ENCODE results near the gene RAG1. TPM values are rescaled to one million over a fixed set of nuclear protein-coding genes. Genes with fewer than 3 reads are reported as not detected.

Gene RAG1
- total and polyA plus RNA-seq, 2 of the 8 experiments (the other 6 are each of a cell fraction or from before 2014, with no cell fraction given), result 0.14 to 0.58 TPM

- TF ChIP-seq CTCF (IDR thresholded peaks at IDR 0.05; ENCODE audit: control extremely low read depth in 1 of 3, insufficient read depth in 1 of 3, low read depth in 1 of 3, low read length in 3 of 3), result no peak
- TF ChIP-seq ATF3 (IDR thresholded peaks at IDR 0.05; ENCODE audit: insufficient read depth, low read depth, low read length), result no peak
Observed at GRCh38 chr11:36588099-36588498, 20.3 kb downstream of the RAG1 start (continued).
